HG02642 (cell line): ENCODE measurements around the gene CHFR.

Experiments used
- ATAC-seq: cut with Tn5 transposase; IDR thresholded peaks from one replicate; pipeline ENCODE4 v1.9.1; 2021; ENCODE audit warnings: mild to moderate bottlenecking; ENCODE audit not compliant: unreplicated experiment, poor library complexity

The CHFR gene

GRCh38 chr12:132783917-132784531, 103.4 kb downstream of the CHFR start:
- no peak for ATAC-seq
